NB4 (cell line): ENCODE measurements around the gene SOX1.

Experiments used
- CTCF ChIP-seq: IDR thresholded peaks from one replicate; pipeline ENCODE4 v1.5.1; 2012; ENCODE audit warnings: low read depth, low read length
- MAX ChIP-seq: IDR thresholded peaks from 2 replicates; pipeline ENCODE4 v1.6.1; 2011; ENCODE audit warnings: low read depth, low read length
- MYC ChIP-seq: IDR thresholded peaks from 2 replicates; pipeline ENCODE4 v1.6.1; 2011; ENCODE audit warnings: low read depth, low read length
- POLR2A ChIP-seq: IDR thresholded peaks from 2 replicates; pipeline ENCODE4 v1.6.1; 2011; ENCODE audit warnings: mild to moderate bottlenecking; ENCODE audit not compliant: insufficient read length; ENCODE audit errors: extremely low read depth

DNA sequence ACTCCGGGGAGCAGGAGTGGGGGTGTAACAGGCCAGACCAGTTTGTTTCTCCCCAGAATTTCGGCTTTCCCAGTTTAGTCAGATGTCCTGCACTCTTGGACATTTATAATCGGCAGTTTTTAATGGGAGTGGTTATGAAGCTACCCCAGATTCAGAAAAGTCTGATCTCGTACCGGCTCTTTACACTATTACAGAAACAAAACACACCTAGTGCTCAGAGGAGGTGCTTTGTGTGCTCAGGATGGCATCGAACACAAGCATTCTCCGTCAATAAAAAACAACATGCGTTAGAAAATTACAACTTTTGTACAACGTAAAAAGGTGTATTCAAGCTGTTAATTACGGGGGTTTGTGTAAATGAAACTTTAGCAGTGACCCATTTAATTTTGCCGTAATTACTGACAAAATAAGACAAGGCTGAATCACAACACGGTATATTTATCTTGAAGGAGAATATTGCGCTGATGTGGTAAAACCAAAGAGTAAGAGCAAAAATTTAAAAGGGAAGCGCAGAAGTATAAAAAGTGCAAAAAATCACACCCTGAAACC lies 6.6 kb upstream of the SOX1 start:
- TF ChIP-seq CTCF: no peak
- no peak for TF ChIP-seq POLR2A
- TF ChIP-seq MAX: no peak
- TF ChIP-seq MYC: no peak
